BJ (cell line): Measurements from ENCODE around the gene ZEB2. TPM values are rescaled to one million over a fixed set of nuclear protein-coding genes. Genes with fewer than 3 reads are reported as not detected.

ENCODE experiments used
- CTCF ChIA-PET: fragments of 350-600 bp; formaldehyde crosslinking; extraction: SDS; loops from one replicate; lab custom pipeline; 2021; ENCODE audit warnings: antibody characterized with exemption, inconsistent platforms; lab: Yijun Ruan, JAX
- POLR2A ChIA-PET: fragments of 300-600 bp; sonication (Branson Sonifier 250); formaldehyde crosslinking; extraction: SDS; loops from one replicate; lab custom pipeline; 2021; ENCODE audit warnings: antibody characterized with exemption; lab: Charles Lee
- DNase-seq: peaks from one replicate; pipeline ENCODE4 v3.0.0-alpha.2; 2011; ENCODE audit warnings: low read depth
- H3K27me3 ChIP-seq: 2 replicates; pipeline ENCODE4 v1.6.0; 2011; ENCODE audit warnings: low read length; ENCODE audit not compliant: control insufficient read depth, insufficient read depth
- H3K36me3 ChIP-seq: 2 replicates; pipeline ENCODE4 v1.5.1; 2011; ENCODE audit warnings: low read length; ENCODE audit not compliant: control insufficient read depth, insufficient read depth
- H3K4me3 ChIP-seq: 2 replicates; pipeline ENCODE4 v1.5.1; 2011; ENCODE audit warnings: low read depth, mild to moderate bottlenecking, control low read depth, low read length
- CTCF ChIP-seq: IDR thresholded peaks from 2 replicates; pipeline ENCODE4 v1.5.1; 2011; ENCODE audit warnings: low read depth, mild to moderate bottlenecking, control low read depth, inconsistent platforms, low read length, moderate library complexity; ENCODE audit not compliant: insufficient read depth
- polyA plus RNA-seq: library from polyadenylated mRNA; depleted of rRNA; stranded (reverse); fragments of >200 nt; gene quantifications from 2 replicates; pipeline ENCODE4 v1.2.3, GENCODE V29; 2011

The ZEB2 gene
- polyA plus RNA-seq, 1 experiment = 60.2 TPM

- no peaks in the 10 kb centered on the region for H3K36me3 ChIP-seq
- no peaks in the 10 kb centered on the region for H3K27me3 ChIP-seq
- no peak for TF ChIP-seq CTCF
- ChIA-PET CTCF (interaction anchor here (1.0 kb wide), 1 partner anchor 9 kb away, joined by 4 read pairs; no protein-coding TSS in a partner anchor), POLR2A (interaction anchor here (0.6 kb wide), 1 partner anchor 143 kb away, joined by 3 read pairs; no protein-coding TSS in a partner anchor)
- H3K4me3 ChIP-seq = peak overlapping the region; percentile 79
- DNase-seq = no peak
These were observed 4.7 kb downstream of the ZEB2 start for GRCh38 chr2:144515099-144515695.

GRCh38 chr2:144514616-144515091, 5.3 kb downstream of the ZEB2 start:
- POLR2A ChIA-PET = interaction anchor here (0.6 kb wide), 2 partner anchors 12 to 14 kb away, joined by 6 to 11 read pairs; no protein-coding TSS in a partner anchor

GRCh38 chr2:144513388-144514101, 6.4 kb downstream of the ZEB2 start:
- ChIA-PET POLR2A (interaction anchor here (0.6 kb wide), 3 partner anchors 9 to 15 kb away, joined by 6 to 11 read pairs (median 6); no protein-coding TSS in a partner anchor), CTCF (interaction anchor here (0.6 to 0.7 kb wide), 3 partner anchors 8 to 522 kb away, joined by 3 read pairs; no protein-coding TSS in a partner anchor)
- H3K27me3 ChIP-seq = no peaks in the 10 kb centered on the region
- H3K36me3 ChIP-seq = no peaks in the 10 kb centered on the region
- peak overlapping the region; percentile 27 for H3K4me3 ChIP-seq
- TF ChIP-seq CTCF = no peak
- no peak for DNase-seq

More at GRCh38 chr2:144514616-144515091, 5.3 kb downstream of the ZEB2 start:
- no peak for DNase-seq
- Histone ChIP-seq H3K27me3 (no peaks in the 10 kb centered on the region), H3K36me3 (no peaks in the 10 kb centered on the region), H3K4me3 (peak overlapping the region; percentile 79)
- TF ChIP-seq CTCF = no peak
- CTCF ChIA-PET = interaction anchor here (0.7 kb wide), 2 partner anchors 9 to 493 kb away, joined by 3 read pairs; no protein-coding TSS in a partner anchor

- ChIA-PET CTCF (no interaction called here), POLR2A (no interaction called here)
- TF ChIP-seq CTCF = no peak
- no peak for DNase-seq
- no peaks in the 10 kb centered on the region for H3K36me3 ChIP-seq
- H3K27me3 ChIP-seq = no peaks in the 10 kb centered on the region
- H3K4me3 ChIP-seq = peak overlapping the region; percentile 27
These were observed 7.0 kb downstream of the ZEB2 start for GRCh38 chr2:144512891-144513351.

GRCh38 chr2:144512470-144512869, 7.4 kb downstream of the ZEB2 start:
- CTCF ChIA-PET = no interaction called here
- no peaks in the 10 kb centered on the region for H3K36me3 ChIP-seq
- H3K4me3 ChIP-seq = no peak overlapping the region
- POLR2A ChIA-PET = no interaction called here
- DNase-seq = no peak
- TF ChIP-seq CTCF = no peak
- no peaks in the 10 kb centered on the region for H3K27me3 ChIP-seq
